OCI-LY7 (cell line): ENCODE measurements around the gene DTNA. TPM values are rescaled to one million over a fixed set of nuclear protein-coding genes. Genes with fewer than 3 reads are reported as not detected.
"Not testable (repeated sequence)": the region's sequence is repeated elsewhere in the genome, so short reads cannot be mapped to it uniquely, and the experiment has no call there.

Experiments used
- BruUV-seq: library from RNA; stranded (reverse); fragments of 400-500 nt; replicated peaks from 2 replicates; lab custom pipeline; 2021; lab: Mats Ljungman, UMichigan
- CTCF ChIA-PET: fragments of 300-600 bp; sonication (Branson Sonifier 250); formaldehyde crosslinking; loops from one replicate; lab custom pipeline; 2022; ENCODE audit warnings: antibody characterized with exemption; ENCODE audit not compliant: unreplicated experiment; lab: Charles Lee
- POLR2A ChIA-PET: fragments of 300-600 bp; sonication (Branson Sonifier 250); formaldehyde crosslinking; loops from one replicate; lab custom pipeline; 2022; ENCODE audit warnings: antibody characterized with exemption; lab: Charles Lee
- DNase-seq: peaks from one replicate; pipeline ENCODE4 v3.0.0-alpha.2; 2015; ENCODE audit warnings: low spot score
- H2AFZ ChIP-seq: fragments of 200-600 bp; sonication (generic), shearing (Covaris generic); 2 replicates; pipeline ENCODE4 v1.6.1; 2014; ENCODE audit warnings: mild to moderate bottlenecking, antibody characterized with exemption, low read length, moderate library complexity
- H3K27ac ChIP-seq: fragments of 200-600 bp; sonication (generic); 2 replicates; pipeline ENCODE4 v1.5.1; 2014; ENCODE audit warnings: mixed run types, low read depth, mild to moderate bottlenecking, moderate library complexity, low read length, inconsistent platforms; ENCODE audit not compliant: poor library complexity, severe bottlenecking
- H3K36me3 ChIP-seq: fragments of 200-600 bp; sonication (generic); 2 replicates; pipeline ENCODE4 v1.6.1; 2014; ENCODE audit warnings: mild to moderate bottlenecking, antibody characterized with exemption, low read length, moderate library complexity, mixed read lengths; ENCODE audit not compliant: insufficient read depth
- H3K4me1 ChIP-seq: fragments of 200-600 bp; sonication (generic); 2 replicates; pipeline ENCODE4 v1.5.1; 2014; ENCODE audit warnings: mild to moderate bottlenecking, low read length; ENCODE audit not compliant: insufficient read depth, poor library complexity, severe bottlenecking
- H3K4me2 ChIP-seq: fragments of 200-600 bp; sonication (generic); 2 replicates; pipeline ENCODE4 v1.6.1; 2014; ENCODE audit warnings: mild to moderate bottlenecking, low read length
- H3K4me3 ChIP-seq: fragments of 200-600 bp; sonication (generic); 2 replicates; pipeline ENCODE4 v1.5.1; 2014; ENCODE audit warnings: mild to moderate bottlenecking, low read depth, low read length; ENCODE audit not compliant: poor library complexity, severe bottlenecking
- H3K79me2 ChIP-seq: fragments of 200-600 bp; sonication (generic); 2 replicates; pipeline ENCODE4 v1.6.1; 2016; ENCODE audit warnings: low read depth, mild to moderate bottlenecking, low read length, moderate library complexity, mixed read lengths; ENCODE audit not compliant: insufficient read depth
- H3K9me2 ChIP-seq: fragments of 200-600 bp; sonication (generic); 2 replicates; pipeline ENCODE4 v1.6.1; 2016; ENCODE audit warnings: mild to moderate bottlenecking, low read length, mixed read lengths; ENCODE audit not compliant: insufficient read depth
- H3K9me3 ChIP-seq: fragments of 200-600 bp; sonication (generic); 2 replicates; pipeline ENCODE4 v1.6.1; 2014; ENCODE audit warnings: mild to moderate bottlenecking, mixed run types, low read length, mixed read lengths
- H4K20me1 ChIP-seq: fragments of 200-600 bp; sonication (generic); 2 replicates; pipeline ENCODE4 v1.6.1; 2014; ENCODE audit warnings: mild to moderate bottlenecking, antibody characterized with exemption, low read length, moderate library complexity, mixed read lengths; ENCODE audit not compliant: insufficient read depth
- CTCF ChIP-seq: fragments of 200-600 bp; sonication (generic); conservative IDR thresholded peaks from 2 replicates; pipeline ENCODE4 v1.5.1; 2014; ENCODE audit warnings: mild to moderate bottlenecking, antibody characterized with exemption, low read length, moderate library complexity, mixed read lengths
- EZH2phosphoT487 ChIP-seq: fragments of 200-600 bp; sonication (generic); IDR thresholded peaks from 2 replicates; pipeline ENCODE4 v1.6.1; 2018; ENCODE audit warnings: low read depth, borderline replicate concordance, mild to moderate bottlenecking, mixed run types, antibody characterized with exemption, low read length, moderate library complexity, mixed read lengths
- intact Hi-C: fragments of 100-400 bp; cut with micrococcal nuclease; formaldehyde crosslinking; loops from one replicate; pipeline ENCODE4 v1.10.0; 2022; ENCODE audit not compliant: unreplicated experiment
- total RNA-seq, 2 experiments: library from RNA; depleted of rRNA in 1 of 2; stranded (reverse); fragments of >200 nt in 1 of 2; shearing (Covaris generic) in 1 of 2; gene quantifications; 2 replicates each; pipeline ENCODE4 v1.2.3, GENCODE V29; 2014 to 2022

The DTNA gene
- total RNA-seq, 2 experiments from 2014 or later: 0.16 TPM; not detected in 1

- Histone ChIP-seq H3K36me3 (no peaks in the 10 kb centered on the region), H3K4me3 (no peak overlapping the region), H3K9me2 (no peaks in the 10 kb centered on the region), H2AFZ (no peak overlapping the region), H3K9me3 (no peaks in the 10 kb centered on the region), H4K20me1 (no peaks in the 10 kb centered on the region), H3K79me2 (no peaks in the 10 kb centered on the region), H3K4me1 (no peaks in the 10 kb centered on the region), H3K27ac (no peak overlapping the region), H3K4me2 (no peak overlapping the region)
- intact Hi-C loops: no loop called here
- TF ChIP-seq CTCF: no peak
- TF ChIP-seq EZH2phosphoT487: no peak
- BruUV-seq: no TSS peak
- POLR2A ChIA-PET: interaction anchor here (0.8 kb wide), 1 partner anchor 9 kb away, joined by 3 read pairs; no protein-coding TSS in a partner anchor
- CTCF ChIA-PET: no interaction called here
- DNase-seq: no peak
Measured at GRCh38 chr18:34913837-34914661, 204.0 kb downstream of the DTNA start.

- Histone ChIP-seq H3K79me2 (no peaks in the 10 kb centered on the region), H3K9me3 (no peaks in the 10 kb centered on the region), H4K20me1 (no peaks in the 10 kb centered on the region), H3K4me2 (no peak overlapping the region), H2AFZ (no peak overlapping the region), H3K4me1 (no peaks in the 10 kb centered on the region), H3K27ac (no peak overlapping the region), H3K4me3 (no peak overlapping the region), H3K36me3 (no peaks in the 10 kb centered on the region), H3K9me2 (no peaks in the 10 kb centered on the region)
- intact Hi-C loops: no loop called here
- no peak for TF ChIP-seq CTCF
- no peak for TF ChIP-seq EZH2phosphoT487
- ChIA-PET POLR2A (no interaction called here), CTCF (no interaction called here)
- BruUV-seq: no TSS peak
- no peak for DNase-seq
Measured at GRCh38 chr18:34915046-34915445, 204.9 kb downstream of the DTNA start.

- H3K9me3 ChIP-seq, H3K4me1 ChIP-seq, BruUV-seq, H4K20me1 ChIP-seq, H3K9me2 ChIP-seq, CTCF ChIA-PET, H3K36me3 ChIP-seq, H3K27ac ChIP-seq, H3K79me2 ChIP-seq, DNase-seq, H3K4me3 ChIP-seq, POLR2A ChIA-PET, intact Hi-C loops, H2AFZ ChIP-seq, H3K4me2 ChIP-seq: not testable (repeated sequence)
Measured at GRCh38 chr18:34916539-34916938, 206.4 kb downstream of the DTNA start.
